ENCODE data around the gene NOP56.

NOP56 gene

GRCh38 chr20:2706688-2707352 lies 54.4 kb downstream of the NOP56 start:
- DNase-seq = no peak

- no peak for DNase-seq
Observed at GRCh38 chr20:2707353-2708072, 55.1 kb downstream of the NOP56 start.
